GM10248 (cell line): ENCODE measurements around the gene CRHR2.

Experiments used
- CTCF ChIA-PET: fragments of 300-600 bp; sonication (Branson Sonifier 250); formaldehyde crosslinking; extraction: SDS; loops from one replicate; lab custom pipeline; 2021; ENCODE audit warnings: antibody characterized with exemption; lab: Yijun Ruan, JAX
- POLR2A ChIA-PET: fragments of 350-650 bp; sonication (Branson Sonifier 250); formaldehyde crosslinking; extraction: SDS; loops from one replicate; lab custom pipeline; 2020; ENCODE audit warnings: antibody characterized with exemption; lab: Yijun Ruan, JAX
- DNase-seq: peaks from one replicate; pipeline ENCODE4 v3.0.0; 2012; ENCODE audit errors: extremely low spot score
- CTCF ChIP-seq: IDR thresholded peaks from 2 replicates; pipeline ENCODE4 v1.5.1; 2012; ENCODE audit warnings: mild to moderate bottlenecking, low read depth; ENCODE audit errors: extremely low read depth, missing control alignments, control extremely low read depth

CRHR2 gene

DNA sequence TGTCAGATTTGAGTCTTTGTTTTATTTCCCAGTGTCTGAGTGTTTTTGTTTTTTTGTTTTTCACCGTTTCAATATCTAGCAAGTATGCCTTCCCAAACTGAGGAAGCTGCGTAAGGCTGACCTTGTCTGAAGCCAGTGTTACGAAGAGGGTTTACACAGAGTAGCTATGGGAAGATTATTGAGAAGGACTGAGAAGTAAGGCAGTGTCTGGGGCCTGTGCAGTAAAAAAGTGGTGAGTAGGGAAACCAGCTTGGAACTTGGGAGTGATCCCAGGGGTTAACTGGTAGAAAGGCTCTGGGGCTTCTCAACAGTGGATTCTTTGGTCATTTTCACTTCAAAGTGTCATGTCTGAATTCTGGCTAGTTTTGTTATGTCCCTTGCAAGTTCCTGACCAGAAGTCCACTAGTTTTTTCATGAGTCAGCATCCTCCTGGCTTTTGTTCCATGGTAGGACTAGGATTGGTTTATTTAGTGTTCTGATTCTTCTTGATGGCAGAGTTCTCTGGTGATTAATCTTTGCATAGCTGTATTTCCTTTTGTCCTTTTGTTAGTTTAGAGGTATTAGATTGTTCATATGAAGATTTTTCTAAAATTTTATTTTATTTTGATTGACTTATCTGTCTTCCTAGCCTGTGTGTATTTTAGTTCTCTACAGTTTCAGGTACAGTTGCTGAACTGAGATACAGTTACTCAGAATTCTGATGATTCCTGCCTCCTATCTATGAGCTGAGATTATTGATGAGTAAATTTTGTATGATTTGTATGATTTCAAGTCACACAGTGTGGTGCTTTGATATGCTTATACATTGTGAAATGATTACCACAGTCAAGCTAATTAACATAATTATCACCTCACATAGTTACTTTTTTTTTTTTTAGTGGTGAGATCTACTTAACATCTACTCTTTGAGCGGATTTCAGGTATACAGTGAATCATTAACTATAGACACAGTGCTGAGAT is 68.6 kb downstream of the CRHR2 start:
- ChIA-PET POLR2A (no interaction called here), CTCF (interaction anchor here (1.0 to 1.8 kb wide), 6 partner anchors 10 to 50 kb away, joined by 3 to 7 read pairs (median 4); no protein-coding TSS in a partner anchor)
- no peak for TF ChIP-seq CTCF
- no peak for DNase-seq

DNA sequence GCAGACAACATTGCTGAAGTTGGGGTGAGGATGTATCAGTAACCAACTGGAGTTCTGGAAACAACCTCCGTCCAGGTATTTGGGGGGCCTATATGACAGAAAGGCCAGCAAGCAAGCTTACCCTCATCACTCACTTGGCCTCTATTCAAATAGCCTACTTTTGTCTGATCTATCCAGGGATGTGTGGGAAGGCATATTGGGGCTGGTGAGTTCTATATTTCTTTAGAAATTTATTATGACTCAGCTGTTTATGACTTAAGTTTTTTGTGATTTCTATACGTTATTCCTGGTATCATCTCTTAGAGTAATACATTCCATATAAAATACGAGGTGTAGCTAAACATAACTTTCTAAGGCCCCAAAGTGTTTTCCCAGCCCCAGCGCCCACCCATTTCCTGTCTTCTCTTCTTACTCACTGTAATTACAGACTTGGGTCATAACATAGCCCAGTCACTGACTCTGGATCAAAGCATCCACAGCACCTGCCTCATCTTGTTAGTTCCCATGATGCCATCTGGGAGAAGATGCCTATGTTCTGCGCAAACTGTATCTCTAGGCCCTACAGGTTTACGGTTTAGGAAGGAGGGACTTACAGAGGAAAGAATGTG is 69.5 kb downstream of the CRHR2 start:
- CTCF ChIA-PET: interaction anchor here (1.0 to 1.6 kb wide), 3 partner anchors 15 to 49 kb away, joined by 3 to 5 read pairs (median 4); no protein-coding TSS in a partner anchor
- no peak for TF ChIP-seq CTCF
- DNase-seq: no peak
- POLR2A ChIA-PET: interaction anchor here (0.6 kb wide), 1 partner anchor 19 kb away, joined by 3 read pairs; no protein-coding TSS in a partner anchor

DNA sequence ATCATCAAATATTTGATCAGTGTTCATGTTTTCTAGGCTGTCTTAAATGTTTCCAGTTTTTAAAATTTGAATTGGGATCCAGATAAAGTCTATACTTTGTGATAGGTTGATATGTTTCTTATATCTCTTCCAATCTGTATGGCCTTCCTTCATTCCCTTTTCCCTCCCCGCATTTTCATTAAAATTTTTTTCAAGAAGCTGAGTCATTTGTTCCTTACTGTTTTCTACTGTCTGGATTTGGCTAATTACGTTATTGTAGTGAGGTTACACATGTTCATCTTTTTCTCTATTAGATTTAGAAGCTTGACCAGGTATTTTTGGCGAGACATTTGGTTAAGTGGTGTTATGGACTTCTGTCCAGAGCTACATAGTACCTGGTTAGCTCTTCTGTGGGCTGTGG is 76.4 kb downstream of the CRHR2 start:
- POLR2A ChIA-PET: no interaction called here
- CTCF ChIA-PET: interaction anchor here (1.1 kb wide), 1 partner anchor 9 kb away, joined by 3 read pairs; no protein-coding TSS in a partner anchor
- no peak for TF ChIP-seq CTCF
- DNase-seq: no peak

GRCh38 chr7:30604901-30605300 is 77.4 kb downstream of the CRHR2 start:
- no peak for DNase-seq
- ChIA-PET CTCF (interaction anchor here (1.1 kb wide), 1 partner anchor 8 kb away, joined by 3 read pairs; no protein-coding TSS in a partner anchor), POLR2A (no interaction called here)
- no peak for TF ChIP-seq CTCF
